GM18499 (cell line): ENCODE measurements around the gene FBN3.
"Not testable (repeated sequence)": the region's sequence is repeated elsewhere in the genome, so short reads cannot be mapped to it uniquely, and the experiment has no call there.

Experiments
- ATAC-seq: cut with Tn5 transposase; IDR thresholded peaks from one replicate; pipeline ENCODE4 v1.9.1; 2021; ENCODE audit warnings: moderate number of reproducible peaks; ENCODE audit not compliant: insufficient read depth, unreplicated experiment

Gene FBN3

DNA sequence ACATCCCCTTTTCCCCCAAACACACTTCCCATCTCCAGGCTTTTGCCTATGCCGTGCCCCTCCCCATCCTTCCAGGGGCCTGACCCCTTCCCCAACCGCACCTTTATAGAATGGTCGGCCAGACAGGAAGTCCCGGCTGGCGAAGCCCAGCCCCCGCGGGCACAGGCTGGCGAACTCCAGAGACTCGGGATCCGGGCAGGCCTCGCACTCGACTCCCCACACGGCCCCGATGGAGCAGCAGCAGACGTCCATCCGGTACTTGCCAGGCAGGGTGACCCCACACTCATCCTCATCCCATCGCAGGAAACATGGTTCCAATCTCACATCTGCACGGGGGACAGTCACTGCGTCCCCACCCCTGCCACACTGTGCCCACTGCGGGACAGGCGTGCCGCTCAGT lies 25.7 kb downstream of the FBN3 start:
- no peak for ATAC-seq

DNA sequence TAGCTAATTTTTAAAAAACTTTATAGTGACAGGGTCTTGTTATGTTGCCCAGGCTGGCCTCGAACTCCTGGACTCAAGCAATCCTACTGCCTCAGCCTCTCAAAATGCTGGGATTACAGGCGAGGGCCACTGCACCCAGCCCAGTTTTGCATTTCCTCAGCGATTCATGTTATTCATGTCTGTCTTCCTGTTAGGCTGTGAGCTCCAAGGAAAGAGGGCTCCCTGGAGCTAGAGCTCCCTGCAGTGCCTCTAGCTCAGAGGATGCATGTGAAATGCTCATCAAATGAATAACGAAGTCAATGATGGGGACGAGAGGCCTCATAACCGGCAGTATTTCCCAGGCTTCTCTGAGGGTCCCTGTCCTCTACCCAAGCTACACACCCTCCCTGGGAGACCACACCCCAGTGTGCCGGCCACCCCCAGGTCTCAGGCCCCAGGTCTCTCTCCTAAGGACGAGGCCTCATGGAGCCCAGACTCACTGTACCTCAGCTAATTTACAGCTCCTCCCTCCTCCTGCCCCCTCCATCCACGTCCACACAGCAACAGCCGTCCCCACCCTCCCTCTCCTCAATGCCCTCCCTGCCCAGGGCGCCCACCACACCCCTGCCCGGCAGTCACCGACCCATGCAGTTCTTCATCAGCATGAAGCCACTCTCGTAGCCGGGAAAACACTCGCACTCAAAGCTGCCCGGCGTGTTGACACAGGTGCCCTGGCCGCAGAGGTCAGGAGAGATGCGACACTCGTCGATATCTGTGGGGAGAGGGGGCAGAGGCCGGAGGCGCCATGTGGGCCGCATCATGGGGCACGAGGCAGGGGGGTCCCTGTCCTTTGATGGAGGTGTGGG lies 28.5 kb downstream of the FBN3 start:
- no peak for ATAC-seq

DNA sequence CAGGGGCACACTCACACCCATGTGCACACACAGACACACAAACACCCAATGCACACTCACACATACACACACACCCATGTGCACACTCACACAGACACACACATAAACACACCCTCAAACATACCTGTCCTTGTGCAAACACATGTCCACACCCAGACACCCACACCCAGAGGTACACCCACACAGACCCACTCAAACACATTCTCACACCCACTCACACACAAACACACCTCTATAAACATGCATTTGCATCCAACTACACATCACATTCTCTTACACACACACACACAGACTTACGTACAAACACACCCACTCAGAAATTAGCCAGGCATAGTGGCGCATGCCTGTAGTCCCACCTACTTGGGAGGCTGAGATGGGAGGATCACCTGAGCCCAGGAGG lies 31.4 kb downstream of the FBN3 start:
- no peak for ATAC-seq

DNA sequence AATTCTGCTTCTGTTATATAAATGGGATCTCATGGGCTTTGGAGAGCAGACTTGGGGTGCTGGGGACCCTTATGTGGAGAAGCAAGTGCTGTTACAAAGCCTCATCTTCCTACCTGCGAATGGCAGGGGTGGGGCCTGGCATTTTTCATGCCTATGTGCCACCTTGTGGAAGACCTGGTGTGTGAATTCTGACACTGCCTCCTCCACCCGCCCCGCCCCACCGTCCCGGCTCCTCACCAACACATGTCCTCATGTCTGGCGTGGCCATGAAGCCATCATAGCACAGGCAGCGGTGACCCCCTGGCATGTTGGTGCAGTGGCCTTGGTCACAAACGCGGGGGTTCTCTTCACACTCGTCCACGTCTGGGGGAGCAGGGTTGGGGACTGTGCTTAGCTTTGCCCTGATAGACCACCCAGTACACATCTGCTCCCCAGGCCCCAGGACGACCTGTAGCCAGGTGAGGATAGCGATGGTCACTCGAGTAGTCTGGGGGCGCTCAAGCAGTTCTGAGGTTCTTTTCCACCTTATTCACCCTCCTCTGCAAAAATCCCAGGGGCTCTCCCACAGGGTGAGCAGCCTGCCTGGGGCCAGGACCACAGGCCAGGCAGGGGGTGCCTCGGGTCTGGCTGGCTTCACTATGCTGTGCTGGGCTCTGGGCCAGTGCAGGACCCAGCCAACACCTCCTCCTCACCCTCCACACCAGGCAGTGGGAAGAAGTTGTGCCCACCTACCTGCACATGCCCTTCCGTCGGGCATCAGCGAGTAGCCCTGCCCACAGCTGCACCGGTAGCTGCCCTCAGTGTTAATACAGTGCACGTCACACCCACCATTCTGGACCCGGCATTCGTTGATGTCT lies 32.7 kb downstream of the FBN3 start:
- ATAC-seq: no peak

DNA sequence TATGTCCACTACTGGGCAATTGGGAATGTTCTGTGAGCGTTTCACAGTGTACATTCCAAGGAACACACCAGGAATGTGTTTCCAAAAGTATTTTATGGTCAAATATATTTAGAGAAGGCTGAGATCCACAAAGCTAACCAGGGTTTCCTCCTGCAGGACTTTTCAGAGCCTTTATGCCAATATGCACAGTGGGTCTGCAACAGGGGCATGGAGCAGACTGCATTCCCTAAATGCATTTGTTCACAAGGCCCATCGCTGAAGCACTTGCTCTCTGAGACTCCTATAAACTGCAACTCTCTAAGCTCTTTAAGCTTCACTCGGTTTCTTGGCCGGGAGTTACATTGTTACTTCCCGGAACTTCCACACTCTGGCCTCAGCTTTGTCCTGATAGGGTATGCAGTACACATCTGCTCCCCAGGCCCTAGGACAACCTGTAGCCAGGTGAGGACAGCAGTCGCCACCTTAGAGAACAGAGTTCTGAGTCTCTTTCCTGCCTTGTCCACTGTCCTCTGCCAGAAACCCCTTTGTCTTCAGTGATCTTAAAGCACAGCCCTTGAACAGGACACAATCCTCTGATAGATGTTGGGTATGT lies 33.5 kb downstream of the FBN3 start:
- no peak for ATAC-seq

DNA sequence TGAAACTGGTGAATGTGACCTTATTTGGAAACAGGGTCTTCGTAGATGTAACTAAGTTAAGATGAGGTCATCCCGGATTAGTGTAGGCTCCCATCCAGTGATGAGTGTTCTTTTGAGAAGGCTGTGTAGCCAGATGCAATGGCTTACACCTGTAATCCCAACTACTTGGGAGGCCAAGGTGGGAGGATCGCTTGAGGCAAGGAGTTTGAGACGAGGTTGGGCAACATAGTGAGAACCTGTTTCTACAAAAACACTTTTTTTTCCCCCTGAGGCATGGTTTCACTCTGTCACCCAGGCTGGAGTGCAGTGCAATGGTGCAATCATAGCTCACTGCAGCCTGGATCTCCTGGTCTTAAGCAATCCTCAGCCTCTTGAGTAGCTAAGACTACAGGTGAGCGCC lies 36.4 kb downstream of the FBN3 start:
- ATAC-seq: no peak

DNA sequence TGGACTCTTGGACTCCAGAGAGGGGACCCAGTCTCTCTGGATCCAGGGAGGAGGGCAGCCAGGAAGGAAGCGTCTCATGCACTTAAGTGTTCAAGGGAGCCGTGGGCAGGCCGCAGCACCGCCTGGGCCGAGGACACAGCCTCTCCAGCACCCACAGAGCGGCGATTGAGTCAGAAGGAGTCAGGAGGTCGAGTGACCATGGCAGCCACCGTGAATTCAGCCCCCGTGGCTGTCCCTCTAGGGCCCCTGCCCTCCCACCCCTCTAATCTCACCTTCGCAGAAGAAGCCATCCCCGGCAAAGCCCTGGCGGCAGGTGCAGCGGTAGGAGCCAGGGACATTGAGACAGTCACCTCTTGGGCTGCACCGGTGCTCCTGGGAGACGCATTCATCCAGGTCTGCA lies 38.0 kb downstream of the FBN3 start:
- no peak for ATAC-seq

DNA sequence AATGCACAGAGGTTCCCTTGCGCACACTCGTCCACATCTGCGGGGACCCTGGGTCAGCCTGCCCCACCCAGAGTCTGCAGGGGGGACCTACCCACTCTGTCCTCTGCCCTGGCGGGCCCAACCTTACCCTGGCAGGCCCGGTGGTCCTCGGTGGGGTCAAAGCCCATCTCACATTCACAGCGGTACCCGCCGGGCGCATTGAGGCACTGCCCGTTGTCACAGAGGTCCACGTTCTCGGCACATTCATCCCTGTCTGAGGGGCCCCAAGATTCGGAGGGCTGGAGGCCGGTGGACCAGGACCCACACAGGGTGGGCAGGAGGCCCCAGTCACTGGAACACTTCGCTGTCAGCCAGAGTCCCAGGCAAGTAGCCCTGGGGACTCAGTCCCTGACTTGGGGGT lies 38.5 kb downstream of the FBN3 start:
- no peak for ATAC-seq

DNA sequence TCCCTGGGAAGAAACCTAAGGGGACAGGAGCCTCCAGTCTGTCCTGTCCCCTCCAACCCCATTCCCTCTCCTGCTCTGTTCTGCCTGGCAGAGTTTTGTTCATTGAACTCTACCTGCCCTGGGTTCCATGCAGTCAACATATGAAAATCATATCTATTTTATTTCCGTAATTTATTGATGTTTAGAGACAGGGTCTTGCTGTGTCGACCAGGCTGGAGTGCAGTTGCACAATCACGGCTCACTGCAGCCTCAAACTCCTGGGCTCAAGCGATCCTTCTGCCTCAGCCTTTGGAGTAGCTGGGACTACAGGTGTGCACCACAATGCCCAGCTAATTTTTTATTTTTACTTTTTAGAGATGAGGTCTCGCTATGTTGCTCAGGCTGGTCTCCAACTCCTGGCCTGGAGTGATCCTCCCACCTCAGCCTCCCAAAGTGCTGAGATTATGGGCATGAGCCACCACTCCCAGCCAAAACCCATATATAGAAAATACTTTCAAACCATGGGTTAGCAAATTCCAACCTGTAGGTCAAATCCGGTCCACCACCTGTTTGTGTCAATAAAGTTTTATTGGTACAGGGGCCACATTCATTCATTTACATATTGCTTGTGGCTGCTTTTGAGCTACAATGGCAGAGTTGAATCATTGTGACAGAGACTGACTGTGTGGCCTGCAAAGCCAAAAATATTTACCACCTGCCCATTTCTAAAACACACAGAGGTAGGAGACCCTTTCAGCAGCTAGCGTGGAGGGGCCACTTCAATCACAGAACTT lies 39.3 kb downstream of the FBN3 start:
- no peak for ATAC-seq

DNA sequence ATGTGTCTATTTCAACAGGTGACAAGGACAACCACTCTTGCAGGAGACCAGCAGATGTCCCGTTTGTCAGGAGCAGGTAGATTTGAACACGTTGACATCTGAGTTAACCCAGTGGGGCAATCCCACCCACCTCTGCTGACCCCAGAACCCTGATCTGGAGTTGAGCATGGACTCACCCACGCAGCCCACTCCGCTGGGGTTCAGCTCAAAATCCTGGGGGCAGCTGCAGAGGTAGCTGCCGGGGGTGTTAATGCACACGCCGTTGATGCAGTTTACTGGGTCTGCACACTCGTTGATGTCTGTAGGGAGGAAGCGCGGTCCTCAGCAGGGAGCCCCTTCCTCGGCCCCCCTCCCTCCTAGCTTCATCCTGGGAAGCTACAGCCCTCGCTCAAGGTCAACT lies 39.9 kb downstream of the FBN3 start:
- ATAC-seq: no peak

DNA sequence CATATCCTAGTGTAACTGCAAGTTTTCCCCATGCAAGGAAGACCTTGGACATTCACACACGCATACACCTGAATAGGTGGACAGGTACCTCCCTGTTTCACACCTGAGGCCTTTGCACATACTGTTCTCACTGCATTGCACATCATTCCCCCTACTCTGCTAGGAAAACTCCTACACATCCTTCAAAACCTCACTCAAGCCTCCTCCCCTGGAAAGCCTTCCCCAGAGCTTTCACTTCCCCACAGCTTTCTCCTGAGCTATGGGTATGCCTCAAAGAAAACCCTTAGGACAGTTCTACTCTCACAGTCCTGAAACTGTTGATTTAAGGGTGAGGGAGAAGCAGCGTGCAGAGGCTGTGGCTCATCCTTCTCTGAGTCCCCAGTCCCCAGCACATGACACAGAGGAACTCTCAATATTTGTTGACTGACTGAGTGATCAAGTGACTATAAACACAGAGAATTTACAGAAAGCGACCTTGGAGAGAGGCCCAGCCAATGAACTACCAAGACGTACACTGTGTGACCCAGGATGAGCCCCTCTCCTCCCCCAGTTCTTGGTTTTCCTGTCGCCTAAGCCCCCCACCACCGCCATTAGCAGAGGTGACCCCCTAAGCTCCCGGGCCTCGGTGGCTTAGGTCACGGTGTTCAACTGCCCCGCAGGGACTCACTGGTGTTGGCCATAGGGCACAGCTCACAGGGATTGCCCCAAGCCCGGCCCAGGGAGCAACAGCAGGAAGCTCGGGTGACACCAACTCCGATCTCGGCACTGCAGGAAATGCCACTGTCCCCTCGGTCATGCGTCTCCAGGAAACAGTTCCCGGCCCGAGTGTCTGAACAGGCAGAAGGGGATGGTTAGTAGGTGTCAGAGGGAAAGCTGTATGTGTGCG lies 40.6 kb downstream of the FBN3 start:
- no peak for ATAC-seq

DNA sequence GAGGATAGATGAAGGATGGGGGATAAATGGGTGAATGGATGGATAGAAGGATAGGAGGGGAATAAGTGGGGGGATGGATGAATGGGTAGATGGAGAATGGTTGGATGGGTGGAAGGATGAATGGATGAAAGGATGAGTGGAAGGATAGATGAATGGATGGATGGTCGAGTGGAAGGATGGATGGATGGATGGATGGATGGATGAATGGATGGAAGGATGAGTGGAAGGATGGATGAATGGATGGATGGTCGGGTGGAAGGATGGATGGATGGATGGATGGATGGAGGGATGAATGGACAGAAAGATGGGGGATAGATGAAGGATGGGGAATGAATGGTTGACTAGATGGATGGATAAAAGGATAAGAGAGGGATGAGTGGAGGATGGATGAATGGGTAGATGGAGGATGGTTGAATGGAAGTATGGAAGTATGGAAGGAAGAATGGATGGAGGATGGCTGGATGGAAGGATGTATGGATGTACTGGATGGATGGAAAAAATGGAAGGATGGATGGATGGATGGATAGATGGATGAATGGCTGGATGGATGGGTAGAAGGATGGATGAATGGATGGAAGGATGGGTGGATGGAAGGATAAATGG lies 42.0 kb downstream of the FBN3 start:
- no peak for ATAC-seq

DNA sequence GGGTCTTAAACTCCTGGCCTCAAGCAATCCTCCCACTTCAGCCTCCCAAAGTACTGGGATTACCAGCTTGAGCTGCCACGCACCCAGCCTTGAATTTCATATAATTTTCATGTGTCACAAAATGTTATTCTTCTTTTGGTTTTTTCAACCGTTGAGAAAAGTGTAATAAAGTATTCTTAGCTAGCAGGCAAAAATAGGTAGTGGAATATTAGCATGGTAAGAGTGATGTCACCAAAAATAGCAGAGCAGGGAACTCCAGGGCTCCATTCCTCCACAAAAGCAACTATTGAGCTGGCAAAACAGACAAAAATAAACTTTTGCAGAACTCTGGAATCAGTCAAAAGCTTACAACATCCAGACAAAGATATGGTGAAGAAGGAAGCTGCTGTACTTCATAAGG lies 43.9 kb downstream of the FBN3 start:
- no peak for ATAC-seq

DNA sequence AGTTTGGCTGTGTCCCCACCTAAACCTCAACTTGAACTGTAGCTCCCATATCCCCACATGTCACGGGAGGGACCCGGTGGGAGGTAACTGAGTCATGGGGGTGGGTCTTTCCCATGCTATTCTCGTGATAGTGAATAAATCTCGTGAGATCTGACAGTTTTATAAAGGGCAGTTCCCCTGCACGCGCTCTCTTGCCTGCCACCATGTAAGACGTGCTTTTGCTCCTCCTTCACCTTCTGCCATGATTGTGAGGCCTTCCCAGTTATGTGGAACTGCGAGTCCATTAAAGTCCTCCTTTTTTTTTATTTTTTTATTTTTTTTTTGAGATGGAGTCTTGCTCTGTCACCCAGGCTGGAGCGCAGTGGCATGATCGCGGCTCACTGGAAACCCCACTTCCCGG lies 47.5 kb downstream of the FBN3 start:
- ATAC-seq: not testable (repeated sequence)

DNA sequence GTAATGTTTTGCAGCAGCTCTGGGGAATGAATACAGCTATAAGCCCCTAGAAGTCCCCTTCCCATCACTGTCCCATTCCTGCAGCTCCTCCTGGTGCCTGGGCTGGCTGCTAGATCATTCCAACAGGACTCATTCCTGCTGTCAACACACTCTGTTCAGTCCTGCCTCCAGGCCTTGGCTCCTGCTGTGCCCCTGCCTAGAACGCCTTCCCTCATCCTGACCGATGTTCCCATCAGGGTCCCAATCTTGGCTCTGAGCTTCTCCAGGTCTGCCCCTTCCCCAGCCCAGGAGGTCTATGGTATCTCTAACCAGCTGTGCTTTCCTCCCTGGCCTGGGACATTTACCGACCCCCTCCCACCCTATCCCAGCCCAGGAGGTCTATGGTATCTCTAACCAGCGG lies 48.1 kb downstream of the FBN3 start:
- ATAC-seq: no peak

DNA sequence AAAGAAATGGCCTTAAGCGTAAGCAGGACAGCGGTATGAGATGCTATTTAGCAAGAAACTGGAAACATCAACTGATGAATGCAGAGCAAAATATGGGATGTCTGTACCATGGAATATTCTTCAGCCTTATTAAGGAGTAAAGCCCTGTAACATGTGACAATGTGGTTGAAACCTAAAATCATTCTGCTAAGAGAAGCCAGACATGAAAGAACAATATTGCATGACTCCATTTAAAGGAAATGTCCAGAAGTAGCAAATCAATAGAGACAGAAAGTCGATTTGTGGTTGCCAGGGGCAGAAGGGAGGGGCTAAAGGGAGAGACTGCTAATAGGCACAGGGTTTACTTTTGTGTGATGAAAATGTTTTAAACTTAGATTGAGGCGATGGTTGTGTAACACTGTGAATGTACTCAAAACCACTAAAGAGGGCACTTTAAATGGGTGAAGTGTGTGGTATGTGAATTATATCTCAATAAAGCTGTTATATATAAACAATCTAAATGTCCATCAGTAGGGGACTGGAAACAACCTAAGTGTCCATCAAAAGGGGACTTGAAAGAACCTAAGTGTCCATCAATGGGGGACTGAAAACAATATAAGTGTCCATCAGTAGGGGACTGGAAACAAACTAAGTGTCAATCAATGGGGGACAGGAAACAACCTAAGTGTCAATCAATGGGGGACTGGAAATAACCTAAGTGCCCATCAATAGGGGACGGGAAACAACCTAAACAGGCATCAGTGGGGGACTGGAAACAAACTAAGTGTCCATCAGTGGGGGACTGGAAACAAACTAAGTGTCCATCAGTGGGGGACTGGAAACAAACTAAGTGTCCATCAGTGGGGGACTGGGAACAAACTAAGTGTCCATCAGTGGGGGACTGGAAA lies 51.5 kb downstream of the FBN3 start:
- ATAC-seq: no peak

DNA sequence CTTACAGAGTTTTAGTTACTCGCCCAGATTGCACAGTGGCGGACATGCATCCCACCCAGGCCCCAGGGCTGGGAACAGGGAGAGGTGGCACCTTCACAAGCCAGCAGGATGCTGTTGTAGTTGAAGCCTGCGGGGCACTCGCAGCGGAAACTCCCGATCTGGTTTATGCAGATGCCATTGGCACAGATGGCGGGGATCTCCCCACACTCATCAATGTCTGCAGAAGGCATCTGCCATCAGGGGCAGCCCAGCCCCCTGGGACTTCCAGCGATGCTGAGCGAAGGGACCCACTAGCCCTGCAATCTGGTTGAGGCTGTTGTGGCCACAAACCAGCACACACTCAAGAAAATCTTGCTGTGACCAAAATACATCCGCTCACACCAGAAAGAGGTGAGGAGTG lies 52.2 kb downstream of the FBN3 start:
- ATAC-seq: no peak

DNA sequence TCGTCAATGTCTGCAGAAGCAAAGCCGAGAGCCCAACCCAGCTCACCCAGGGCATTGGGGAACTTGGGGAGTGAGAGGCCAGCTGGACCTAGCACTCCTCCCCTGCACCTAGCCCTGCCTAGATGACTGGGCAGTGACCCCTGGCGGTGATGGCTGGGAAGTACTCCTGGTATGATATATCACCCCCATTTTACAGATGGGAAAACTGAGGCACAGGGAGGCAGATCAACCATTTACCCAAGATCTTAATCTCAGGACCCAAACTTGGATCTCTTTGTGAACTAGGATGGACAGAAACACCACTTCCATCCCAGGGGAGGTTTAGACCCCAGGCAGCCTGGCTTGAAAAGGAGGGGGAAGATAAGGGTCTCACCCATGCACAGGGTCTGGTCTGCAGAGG lies 53.3 kb downstream of the FBN3 start:
- ATAC-seq: no peak
